Activated naive CD4-positive, alpha-beta T cell treated with anti-CD3 and anti-CD28 coated beads, Interleukin-2, amount 10 ng/mL, durations not matched to agents 7 days and 5 days (primary cell): ENCODE measurements around the gene FCER2.
A peak's percentile ranks its signal among the peaks of the same experiment; 100 is the strongest.

Experiments used
- CTCF ChIA-PET: fragments of 350-600 bp; sonication (Branson Sonifier 250); formaldehyde crosslinking; loops from one replicate; lab custom pipeline; 2021; ENCODE audit warnings: antibody characterized with exemption; lab: Charles Lee
- DNase-seq: peaks from one replicate; pipeline ENCODE4 v3.0.0-alpha.2; 2020
- H3K27ac Mint-ChIP-seq: one replicate; pipeline ENCODE4 v1.8.0; 2021; ENCODE audit warnings: mild to moderate bottlenecking, moderate library complexity, mixed read lengths
- H3K27me3 Mint-ChIP-seq: one replicate; pipeline ENCODE4 v1.8.0; 2021; ENCODE audit warnings: mild to moderate bottlenecking, mixed read lengths
- H3K36me3 Mint-ChIP-seq: one replicate; pipeline ENCODE4 v1.8.0; 2021; ENCODE audit warnings: mixed read lengths
- H3K4me1 Mint-ChIP-seq: one replicate; pipeline ENCODE4 v1.8.0; 2021; ENCODE audit warnings: mixed read lengths
- H3K4me3 Mint-ChIP-seq: one replicate; pipeline ENCODE4 v1.8.0; 2021; ENCODE audit warnings: mild to moderate bottlenecking, moderate library complexity, mixed read lengths
- H3K9me3 Mint-ChIP-seq: one replicate; pipeline ENCODE4 v1.8.0; 2021; ENCODE audit warnings: mixed read lengths

The FCER2 gene

DNA sequence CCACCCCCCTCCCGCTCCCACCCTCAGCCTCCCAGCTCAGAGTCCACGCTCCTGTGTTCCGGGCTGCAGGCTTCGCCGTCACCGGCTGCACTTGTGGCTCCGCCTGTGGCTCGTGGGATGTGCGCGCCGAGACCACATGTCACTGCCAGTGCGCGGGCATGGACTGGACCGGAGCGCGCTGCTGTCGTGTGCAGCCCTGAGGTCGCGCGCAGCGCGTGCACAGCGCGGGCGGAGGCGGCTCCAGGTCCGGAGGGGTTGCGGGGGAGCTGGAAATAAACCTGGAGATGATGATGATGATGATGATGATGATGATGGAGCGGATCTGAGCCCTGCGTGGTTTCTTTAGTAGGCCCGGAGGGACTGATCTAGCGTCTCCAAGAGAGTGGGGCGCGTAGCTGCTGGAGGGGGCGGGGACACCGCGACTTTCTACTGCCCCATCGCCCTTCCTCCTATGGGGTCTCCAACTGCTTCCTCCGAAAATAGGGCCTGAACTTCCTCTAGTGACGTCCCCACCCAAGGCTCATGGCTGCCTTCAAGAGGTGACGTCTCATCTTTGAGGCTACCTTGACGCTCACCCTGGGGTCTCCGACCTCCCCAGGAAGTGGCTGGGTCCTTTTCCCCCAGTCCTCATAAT lies 31.7 kb downstream of the FCER2 start:
- CTCF ChIA-PET: interaction anchor here (3.2 kb wide), 1 partner anchor 11 kb away, joined by 7 read pairs; the partner anchor contains the start of gene TRAPPC5
- Mint-ChIP-seq H3K4me1 (peaks cover 30% of the 10 kb centered on the region), H3K27ac (no peak overlapping the region), H3K27me3 (peaks cover 78% of the 10 kb centered on the region), H3K4me3 (peak overlapping the region; percentile 63), H3K36me3 (peaks cover 2% of the 10 kb centered on the region), H3K9me3 (no peaks in the 10 kb centered on the region)
- DNase-seq: peak; percentile 66

GRCh38 chr19:7669641-7670040 lies 32.3 kb downstream of the FCER2 start:
- H3K9me3 Mint-ChIP-seq: no peaks in the 10 kb centered on the region
- peaks cover 30% of the 10 kb centered on the region for H3K4me1 Mint-ChIP-seq
- H3K36me3 Mint-ChIP-seq: peaks cover 2% of the 10 kb centered on the region
- peak overlapping the region; percentile 24 for H3K27ac Mint-ChIP-seq
- peaks cover 71% of the 10 kb centered on the region for H3K27me3 Mint-ChIP-seq
- CTCF ChIA-PET: interaction anchor here (0.8 to 3.2 kb wide), 2 partner anchors 11 to 13 kb away, joined by 6 to 7 read pairs; partner anchors contain the start of gene TRAPPC5
- H3K4me3 Mint-ChIP-seq: no peak overlapping the region
- no peak for DNase-seq

- H3K4me3 Mint-ChIP-seq: no peak within 1 kb of the TSS
- H3K4me1 Mint-ChIP-seq: peaks cover 22% of the 10 kb centered on the region
- CTCF ChIA-PET: interaction anchor here (0.8 to 3.2 kb wide), 3 partner anchors 12 to 131 kb away, joined by 3 to 7 read pairs (median 6); partner anchors contain the start of gene TRAPPC5
- H3K36me3 Mint-ChIP-seq: no peaks in the 10 kb centered on the region
- peaks cover 64% of the 10 kb centered on the region for H3K27me3 Mint-ChIP-seq
- no peak for DNase-seq
- H3K9me3 Mint-ChIP-seq: no peaks in the 10 kb centered on the region
- peak within 1 kb of the TSS; percentile 24 for H3K27ac Mint-ChIP-seq
Observed at GRCh38 chr19:7668842-7669241, 33.1 kb downstream of the FCER2 start, which contains the start of gene RETN. RETN (plus strand) TSS chr19:7669049; CDS start chr19:7669327, 278 bp downstream.

DNA sequence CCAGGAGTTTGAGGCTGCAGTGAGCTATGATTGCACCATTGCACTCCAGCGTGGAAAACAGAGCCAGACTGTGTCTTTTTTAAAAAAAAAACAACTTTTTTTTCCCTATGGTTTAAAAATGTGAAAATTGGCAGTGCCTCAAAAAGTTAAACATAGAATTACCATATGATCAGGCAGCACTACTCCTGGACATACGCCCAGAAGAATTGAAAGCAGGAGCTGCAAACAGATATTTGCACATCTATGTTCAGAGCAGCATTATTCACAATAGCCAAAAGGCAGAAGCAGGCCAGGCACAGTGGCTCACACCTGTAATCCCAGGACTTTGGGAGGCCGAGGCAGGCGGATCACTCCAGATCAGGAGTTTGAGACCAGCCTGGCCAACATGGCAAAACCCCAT lies 36.9 kb downstream of the FCER2 start:
- CTCF ChIA-PET: interaction anchor here (1.3 kb wide), 1 partner anchor 11 kb away, joined by 4 read pairs; no protein-coding TSS in a partner anchor
- Mint-ChIP-seq H3K4me3 (no peak overlapping the region), H3K27me3 (peaks cover 36% of the 10 kb centered on the region), H3K27ac (no peak overlapping the region), H3K9me3 (no peaks in the 10 kb centered on the region), H3K4me1 (peaks cover 14% of the 10 kb centered on the region), H3K36me3 (no peaks in the 10 kb centered on the region)
- DNase-seq: no peak

GRCh38 chr19:7663706-7664105 lies 38.2 kb downstream of the FCER2 start:
- CTCF ChIA-PET: interaction anchor here (1.1 kb wide), 1 partner anchor 12 kb away, joined by 3 read pairs; no protein-coding TSS in a partner anchor
- no peak for DNase-seq
- H3K4me3 Mint-ChIP-seq: no peak overlapping the region

DNA sequence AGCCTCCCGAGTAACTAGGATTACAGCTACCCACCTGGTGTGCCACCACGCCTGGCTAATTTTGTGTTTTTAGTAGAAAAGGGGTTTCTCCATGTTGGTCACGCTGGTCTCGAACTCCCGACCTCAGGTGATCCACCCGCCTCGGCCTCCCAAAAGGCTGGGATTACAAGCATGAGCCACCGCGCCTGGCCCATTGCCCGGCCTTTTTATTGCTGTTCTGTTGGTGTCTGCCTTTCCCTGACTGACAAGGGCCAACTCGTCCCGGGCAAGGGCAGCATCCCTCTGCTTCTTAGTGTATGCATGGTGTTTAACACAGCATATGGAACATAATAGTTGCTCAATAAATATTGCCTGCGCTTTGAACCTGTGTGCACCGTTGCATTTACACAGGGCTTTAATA lies 39.3 kb downstream of the FCER2 start:
- H3K4me1 Mint-ChIP-seq: peaks cover 14% of the 10 kb centered on the region
- no peaks in the 10 kb centered on the region for H3K36me3 Mint-ChIP-seq
- H3K4me3 Mint-ChIP-seq: no peak overlapping the region
- no peaks in the 10 kb centered on the region for H3K9me3 Mint-ChIP-seq
- peaks cover 21% of the 10 kb centered on the region for H3K27me3 Mint-ChIP-seq
- DNase-seq: peak; percentile 14
- H3K27ac Mint-ChIP-seq: no peak overlapping the region
- CTCF ChIA-PET: interaction anchor here (0.9 to 1.5 kb wide), 3 partner anchors 11 to 18 kb away, joined by 3 to 5 read pairs (median 3); partner anchors contain the start of gene TRAPPC5

More at GRCh38 chr19:7663706-7664105, 38.2 kb downstream of the FCER2 start:
- Mint-ChIP-seq H3K27ac (no peak overlapping the region), H3K36me3 (no peaks in the 10 kb centered on the region), H3K4me1 (peaks cover 6% of the 10 kb centered on the region), H3K27me3 (peaks cover 22% of the 10 kb centered on the region), H3K9me3 (no peaks in the 10 kb centered on the region)

GRCh38 chr19:7661744-7662538 lies 40.0 kb downstream of the FCER2 start:
- no peaks in the 10 kb centered on the region for H3K36me3 Mint-ChIP-seq
- peaks cover 15% of the 10 kb centered on the region for H3K27me3 Mint-ChIP-seq
- CTCF ChIA-PET: interaction anchor here (1.3 to 1.5 kb wide), 2 partner anchors 9 to 11 kb away, joined by 3 to 5 read pairs; no protein-coding TSS in a partner anchor
- no peak overlapping the region for H3K4me3 Mint-ChIP-seq
- no peaks in the 10 kb centered on the region for H3K9me3 Mint-ChIP-seq
- no peak for DNase-seq
- no peak overlapping the region for H3K27ac Mint-ChIP-seq
- peaks cover 21% of the 10 kb centered on the region for H3K4me1 Mint-ChIP-seq

- CTCF ChIA-PET: no interaction called here
- Mint-ChIP-seq H3K36me3 (no peaks in the 10 kb centered on the region), H3K27ac (peak overlapping the region; percentile 89)
Observed at GRCh38 chr19:7658219-7658686, 43.7 kb downstream of the FCER2 start.

DNA sequence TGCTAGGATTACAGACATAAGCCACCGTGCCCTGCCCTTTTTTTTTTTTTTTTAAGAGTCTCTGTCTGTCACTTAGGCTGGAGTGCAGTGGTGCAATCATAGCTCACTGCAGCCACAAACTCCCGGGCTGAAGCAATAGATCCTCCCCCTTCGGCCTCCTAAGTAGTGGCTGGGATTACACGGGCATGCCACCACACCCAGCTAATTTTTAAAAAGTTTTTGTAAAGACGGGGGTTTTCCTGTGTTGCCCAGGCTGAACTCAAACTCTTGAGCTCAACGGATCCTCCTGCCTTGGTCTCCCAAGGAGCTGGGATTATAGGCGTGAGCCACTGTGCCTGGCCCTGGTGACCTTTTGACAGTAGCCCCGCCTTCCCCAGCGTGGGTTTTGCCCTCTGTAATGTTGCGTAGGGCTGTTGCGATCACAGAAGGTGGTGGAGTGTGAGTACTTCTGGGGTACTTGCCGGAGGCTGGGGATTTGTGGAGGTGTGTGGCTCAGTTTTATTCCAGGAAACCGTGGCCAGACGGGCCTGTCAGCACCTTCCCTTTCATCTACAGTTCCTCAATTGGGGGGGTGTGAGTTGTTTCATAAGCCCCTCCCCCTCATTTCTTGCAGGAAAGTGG lies 44.7 kb downstream of the FCER2 start:
- peak overlapping the region; percentile 89 for H3K27ac Mint-ChIP-seq
- no peak overlapping the region for H3K4me3 Mint-ChIP-seq
- DNase-seq: peak; percentile 40

More at GRCh38 chr19:7658219-7658686, 43.7 kb downstream of the FCER2 start:
- Mint-ChIP-seq H3K4me1 (peaks cover 27% of the 10 kb centered on the region), H3K9me3 (no peaks in the 10 kb centered on the region), H3K4me3 (peak overlapping the region; percentile 64), H3K27me3 (peaks cover 9% of the 10 kb centered on the region)
- DNase-seq: peak; percentile 77

DNA sequence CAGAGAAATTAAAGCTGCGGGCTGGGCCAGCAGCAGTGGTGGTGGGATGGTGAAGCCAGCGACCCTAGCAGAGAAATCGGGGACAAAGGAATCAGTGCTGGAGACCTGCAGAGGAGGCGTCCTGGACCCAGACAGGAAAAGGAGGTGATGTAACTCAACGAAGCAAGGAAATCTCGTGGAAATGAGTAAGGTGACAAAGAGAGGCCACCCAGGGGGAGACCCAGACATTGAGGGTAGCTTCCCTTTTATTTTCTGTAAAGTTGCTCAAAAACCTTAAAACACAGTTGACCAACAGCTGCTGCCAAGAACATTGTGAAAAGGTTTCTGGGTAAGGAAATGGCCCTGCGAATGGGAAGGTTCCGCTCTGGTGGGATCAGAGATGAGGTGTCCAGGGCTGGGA lies 46.4 kb downstream of the FCER2 start:
- CTCF ChIA-PET: interaction anchor here (7.3 kb wide), 1 partner anchor 25 kb away, joined by 38 read pairs; the partner anchor contains the start of gene TRAPPC5
- no peak for DNase-seq
- no peak overlapping the region for H3K4me3 Mint-ChIP-seq
- H3K27ac Mint-ChIP-seq: no peak overlapping the region
- peaks cover 38% of the 10 kb centered on the region for H3K4me1 Mint-ChIP-seq
- H3K27me3 Mint-ChIP-seq: peaks cover 18% of the 10 kb centered on the region
- no peaks in the 10 kb centered on the region for H3K9me3 Mint-ChIP-seq
- H3K36me3 Mint-ChIP-seq: no peaks in the 10 kb centered on the region

More for the DNA sequence above, 44.7 kb downstream of the FCER2 start:
- CTCF ChIA-PET: interaction anchor here (0.8 to 1.9 kb wide), 3 partner anchors 12 to 24 kb away, joined by 3 to 9 read pairs (median 6); partner anchors contain the start of genes RETN and TRAPPC5
- no peaks in the 10 kb centered on the region for H3K36me3 Mint-ChIP-seq
- H3K9me3 Mint-ChIP-seq: no peaks in the 10 kb centered on the region
- H3K27me3 Mint-ChIP-seq: peaks cover 11% of the 10 kb centered on the region
- peaks cover 34% of the 10 kb centered on the region for H3K4me1 Mint-ChIP-seq

- no peaks in the 10 kb centered on the region for H3K36me3 Mint-ChIP-seq
- H3K4me1 Mint-ChIP-seq: peaks cover 38% of the 10 kb centered on the region
- H3K27ac Mint-ChIP-seq: no peak overlapping the region
- CTCF ChIA-PET: interaction anchor here (1.4 to 7.3 kb wide), 2 partner anchors 11 to 27 kb away, joined by 4 to 38 read pairs; partner anchors contain the start of gene TRAPPC5
- no peak for DNase-seq
- peaks cover 25% of the 10 kb centered on the region for H3K27me3 Mint-ChIP-seq
- H3K9me3 Mint-ChIP-seq: no peaks in the 10 kb centered on the region
- no peak overlapping the region for H3K4me3 Mint-ChIP-seq
Observed at GRCh38 chr19:7654401-7654800, 47.5 kb downstream of the FCER2 start.

- H3K36me3 Mint-ChIP-seq: no peaks in the 10 kb centered on the region
- CTCF ChIA-PET: interaction anchor here (0.6 to 7.3 kb wide), 8 partner anchors 9 to 255 kb away, joined by 3 to 38 read pairs (median 4); partner anchors contain the start of gene TRAPPC5
- H3K4me3 Mint-ChIP-seq: peak overlapping the region; percentile 36
- peak overlapping the region; percentile 81 for H3K27ac Mint-ChIP-seq
- H3K4me1 Mint-ChIP-seq: peaks cover 19% of the 10 kb centered on the region
- H3K27me3 Mint-ChIP-seq: peaks cover 25% of the 10 kb centered on the region
- peak; percentile 89 for DNase-seq
- H3K9me3 Mint-ChIP-seq: no peaks in the 10 kb centered on the region
Observed at GRCh38 chr19:7652061-7652641, 49.8 kb downstream of the FCER2 start.

GRCh38 chr19:7650148-7650547 lies 51.8 kb downstream of the FCER2 start:
- no peak overlapping the region for H3K27ac Mint-ChIP-seq
- H3K4me3 Mint-ChIP-seq: no peak overlapping the region
- H3K9me3 Mint-ChIP-seq: no peaks in the 10 kb centered on the region
- peaks cover 12% of the 10 kb centered on the region for H3K4me1 Mint-ChIP-seq
- DNase-seq: no peak
- peaks cover 25% of the 10 kb centered on the region for H3K27me3 Mint-ChIP-seq
- CTCF ChIA-PET: interaction anchor here (1.2 to 7.3 kb wide), 2 partner anchors 12 to 31 kb away, joined by 5 to 38 read pairs; partner anchors contain the start of gene TRAPPC5
- H3K36me3 Mint-ChIP-seq: peaks cover 2% of the 10 kb centered on the region
